Coronary artery (tissue), 2 donors: ENCODE measurements around the gene CLEC4D.
"Not testable (repeated sequence)": the region's sequence is repeated elsewhere in the genome, so short reads cannot be mapped to it uniquely, and the experiment has no call there.

Experiments used
- DNase-seq: peaks from one replicate; pipeline ENCODE4 v3.0.0-alpha.2; 2017; ENCODE audit warnings: low spot score
- H3K27ac ChIP-seq, 2 donors: fragments of 200-600 bp; sonication (generic); one replicate each; pipeline ENCODE4 v1.5.1; 2016 to 2019
- H3K4me3 ChIP-seq: fragments of 200-600 bp; sonication (generic); 2 replicates; pipeline ENCODE4 v1.5.1; 2016; ENCODE audit warnings: mild to moderate bottlenecking, moderate library complexity
- TF ChIP-seq, protein P1 (sequence below): fragments of 200-600 bp; sonication (generic); IDR thresholded peaks from one replicate; pipeline ENCODE4 v1.5.1; 2019; ENCODE audit warnings: antibody characterized with exemption

Gene CLEC4D

DNA sequence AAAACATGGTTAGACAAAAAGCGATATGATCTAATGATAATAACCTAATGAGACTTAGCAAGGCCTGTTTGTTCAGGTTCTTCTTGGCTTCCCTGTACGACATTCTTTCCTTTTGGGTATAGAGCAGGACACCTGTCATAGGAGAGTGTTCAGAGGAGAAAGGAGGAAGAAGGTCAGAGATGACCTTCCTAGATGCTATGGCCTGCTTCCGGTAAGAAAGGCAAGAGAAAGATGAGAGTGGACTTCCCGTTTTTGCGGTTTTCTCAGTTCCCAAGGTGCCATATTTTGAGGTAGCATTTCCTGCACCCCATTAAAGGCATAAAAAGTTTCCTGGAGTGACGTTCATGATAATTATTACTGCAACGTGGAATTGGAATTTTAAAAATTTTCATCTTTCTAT lies 18.7 kb downstream of the CLEC4D start:
- H3K4me3 ChIP-seq = no peak overlapping the region
- no peak for DNase-seq
- TF ChIP-seq, protein P1, sequence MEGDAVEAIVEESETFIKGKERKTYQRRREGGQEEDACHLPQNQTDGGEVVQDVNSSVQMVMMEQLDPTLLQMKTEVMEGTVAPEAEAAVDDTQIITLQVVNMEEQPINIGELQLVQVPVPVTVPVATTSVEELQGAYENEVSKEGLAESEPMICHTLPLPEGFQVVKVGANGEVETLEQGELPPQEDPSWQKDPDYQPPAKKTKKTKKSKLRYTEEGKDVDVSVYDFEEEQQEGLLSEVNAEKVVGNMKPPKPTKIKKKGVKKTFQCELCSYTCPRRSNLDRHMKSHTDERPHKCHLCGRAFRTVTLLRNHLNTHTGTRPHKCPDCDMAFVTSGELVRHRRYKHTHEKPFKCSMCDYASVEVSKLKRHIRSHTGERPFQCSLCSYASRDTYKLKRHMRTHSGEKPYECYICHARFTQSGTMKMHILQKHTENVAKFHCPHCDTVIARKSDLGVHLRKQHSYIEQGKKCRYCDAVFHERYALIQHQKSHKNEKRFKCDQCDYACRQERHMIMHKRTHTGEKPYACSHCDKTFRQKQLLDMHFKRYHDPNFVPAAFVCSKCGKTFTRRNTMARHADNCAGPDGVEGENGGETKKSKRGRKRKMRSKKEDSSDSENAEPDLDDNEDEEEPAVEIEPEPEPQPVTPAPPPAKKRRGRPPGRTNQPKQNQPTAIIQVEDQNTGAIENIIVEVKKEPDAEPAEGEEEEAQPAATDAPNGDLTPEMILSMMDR = no peak
- no peak overlapping the region for H3K27ac ChIP-seq

DNA sequence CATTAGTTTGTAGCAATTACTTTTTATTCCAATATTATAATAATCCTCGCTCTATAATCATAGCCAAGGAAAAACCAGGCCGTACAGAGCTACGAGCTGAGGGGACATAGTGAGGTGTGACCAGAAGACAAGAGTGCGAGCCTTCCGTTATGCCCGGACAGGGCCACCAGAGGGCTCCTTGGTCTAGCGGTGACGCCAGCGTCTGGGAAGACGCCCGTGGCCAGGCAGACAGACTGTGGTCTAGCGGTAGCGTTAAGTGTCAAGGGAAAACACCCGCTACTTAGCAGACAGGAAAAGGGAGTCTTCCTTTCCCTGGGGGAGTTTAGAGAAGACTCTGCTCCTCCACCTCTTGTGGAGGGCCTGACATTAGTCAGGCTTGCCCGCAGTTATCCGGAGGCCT lies 24.5 kb downstream of the CLEC4D start:
- H3K27ac ChIP-seq, H3K4me3 ChIP-seq, DNase-seq: not testable (repeated sequence)

DNA sequence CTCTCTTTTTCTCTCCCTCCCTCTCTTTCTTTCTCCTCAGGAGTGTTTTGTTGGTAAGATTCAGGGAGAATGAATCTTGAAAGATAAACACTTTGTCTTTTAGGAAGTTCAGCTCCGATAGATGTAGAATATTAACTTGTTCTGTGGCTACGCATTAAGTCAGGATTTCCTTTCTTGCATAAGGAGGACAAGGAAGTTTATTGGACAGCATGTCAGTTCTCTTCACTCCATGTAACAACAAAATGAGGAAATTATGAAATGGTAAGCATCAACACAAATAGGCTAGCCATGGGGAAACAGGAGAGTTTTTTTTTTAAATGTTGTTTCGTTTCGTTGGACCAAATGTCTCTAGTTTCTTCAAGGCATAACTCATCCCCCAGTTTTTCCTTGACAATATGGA lies 27.5 kb downstream of the CLEC4D start, which contains the start of gene CLEC4E:
Gene CLEC4E (minus strand): TSS at position 75 of the 400 bp plus-strand sequence. CDS start 108 bp downstream, outside the sequence.
- H3K27ac ChIP-seq, DNase-seq, H3K4me3 ChIP-seq: not testable (repeated sequence)

DNA sequence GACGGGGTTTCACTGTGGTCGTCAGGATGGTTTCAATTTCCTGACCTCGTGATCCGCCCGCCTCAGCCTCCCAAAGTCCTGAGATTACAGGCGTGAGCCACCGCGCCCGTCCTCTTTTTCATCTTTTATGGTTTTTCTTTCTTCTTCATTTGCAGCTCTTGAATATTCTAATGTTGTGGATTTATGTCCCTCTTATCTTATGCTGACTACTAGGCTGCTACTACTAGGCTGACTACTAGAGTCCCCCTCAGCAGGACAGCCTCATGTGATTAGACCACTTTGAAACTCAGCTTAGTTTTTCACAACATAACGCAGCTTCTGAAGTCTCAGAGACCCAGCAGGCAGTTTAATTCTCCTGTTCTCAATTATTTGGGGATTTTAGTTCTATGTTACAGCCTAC lies 28.3 kb downstream of the CLEC4D start:
- DNase-seq = no peak
- Histone ChIP-seq H3K4me3 (no peak overlapping the region), H3K27ac (no peak overlapping the region)
- TF ChIP-seq, protein P1 = no peak

DNA sequence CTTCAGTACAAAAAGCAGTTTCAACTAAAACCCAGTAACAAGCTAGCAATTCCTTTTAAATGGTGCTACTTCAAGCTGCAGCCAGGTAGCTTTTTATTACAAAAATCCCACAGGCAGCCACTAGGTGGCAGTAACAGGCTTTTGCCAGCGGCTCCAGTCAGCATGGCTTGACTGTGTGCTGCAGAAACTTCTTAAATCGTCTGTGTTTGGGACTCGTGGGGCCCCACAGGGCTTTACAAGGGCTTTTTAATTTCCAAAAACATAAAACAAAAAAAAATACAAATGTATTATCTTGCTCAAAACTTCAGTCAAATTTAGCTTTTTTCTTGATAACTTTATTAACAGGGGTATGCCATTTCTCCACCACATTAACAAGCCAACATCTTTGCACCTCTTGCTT lies 31.0 kb downstream of the CLEC4D start:
- DNase-seq = no peak
- H3K27ac ChIP-seq = no peak overlapping the region
- no peak overlapping the region for H3K4me3 ChIP-seq
- TF ChIP-seq, protein P1 = peak; percentile 88

DNA sequence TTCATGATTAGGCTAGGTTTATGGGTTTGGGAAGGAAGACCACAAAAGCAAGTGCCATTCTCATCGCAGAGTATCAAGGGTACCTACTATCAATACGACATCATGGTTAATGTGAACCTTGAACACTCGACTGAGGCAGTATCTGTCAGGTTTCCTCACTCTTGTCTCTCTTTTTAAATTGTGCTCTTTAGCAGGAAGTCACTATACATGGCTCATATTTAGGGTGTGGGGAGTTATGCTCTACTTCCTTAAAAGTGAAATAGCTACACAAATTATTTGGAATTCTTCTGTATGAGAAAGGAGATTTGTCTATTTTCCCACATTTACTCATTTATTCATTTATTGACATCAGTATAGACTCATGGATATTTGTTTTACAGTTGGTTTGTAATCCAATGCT lies 33.3 kb downstream of the CLEC4D start:
- H3K27ac ChIP-seq = no peak overlapping the region
- no peak overlapping the region for H3K4me3 ChIP-seq
- TF ChIP-seq, protein P1 = no peak
- DNase-seq = no peak

DNA sequence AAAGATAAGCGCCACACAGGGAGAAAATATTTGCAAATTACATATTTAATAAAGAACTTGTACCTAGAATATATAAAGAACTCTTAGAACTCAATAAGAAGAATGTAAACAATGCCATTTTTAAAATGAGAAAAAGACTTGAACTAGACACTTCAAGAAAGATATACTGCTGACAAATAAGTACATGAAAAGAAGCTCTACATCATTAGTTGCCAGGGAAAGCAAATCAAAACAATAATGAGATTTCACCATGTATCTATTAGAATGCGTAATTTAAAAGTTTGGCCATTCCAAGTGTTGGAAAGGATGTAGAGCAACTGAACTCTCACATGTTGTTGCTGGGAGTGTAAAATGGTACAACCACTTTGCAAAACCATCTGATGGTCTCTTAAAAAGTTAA lies 34.3 kb downstream of the CLEC4D start:
- Histone ChIP-seq H3K4me3 (no peak overlapping the region), H3K27ac (no peak overlapping the region)
- TF ChIP-seq, protein P1 = no peak
- no peak for DNase-seq

DNA sequence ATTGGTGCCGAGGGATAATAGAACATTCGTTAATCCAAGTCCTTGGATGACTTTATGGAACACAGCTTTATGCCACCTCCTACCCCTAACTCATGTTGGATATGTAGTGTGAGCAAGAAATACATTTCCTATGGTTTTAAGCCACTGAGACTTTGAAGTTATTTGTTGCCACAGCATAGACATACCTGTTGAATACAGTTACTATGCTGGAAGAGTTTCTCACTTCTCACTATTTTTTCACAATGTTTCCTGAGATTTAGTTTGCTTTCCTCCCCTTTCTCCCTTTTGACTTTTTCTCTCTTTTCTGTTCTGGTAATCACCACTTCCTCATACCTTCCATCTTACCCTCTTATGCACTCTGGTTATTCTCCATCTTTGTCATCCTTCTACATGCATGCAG lies 34.9 kb downstream of the CLEC4D start:
- DNase-seq = no peak
- TF ChIP-seq, protein P1 = no peak
- Histone ChIP-seq H3K27ac (no peak overlapping the region), H3K4me3 (no peak overlapping the region)
